Endothelial cell of umbilical vein (primary cell): ENCODE data around the gene HASPIN. TPM values are rescaled to one million over a fixed set of nuclear protein-coding genes. Genes with fewer than 3 reads are reported as not detected.

Source experiments
- BruUV-seq: library from RNA; stranded (reverse); fragments of 400-500 nt; replicated peaks from 2 replicates; lab custom pipeline; 2021; lab: Mats Ljungman, UMichigan
- CTCF ChIA-PET: fragments of 300-600, 350-600 bp; sonication (Branson Sonifier 250); formaldehyde crosslinking; loops from one replicate; lab custom pipeline; 2021; ENCODE audit warnings: antibody characterized with exemption, inconsistent platforms; lab: Charles Lee
- POLR2A ChIA-PET: fragments of 300-600, 350-600 bp; sonication (Branson Sonifier 250); formaldehyde crosslinking; loops from one replicate; lab custom pipeline; 2021; ENCODE audit warnings: antibody characterized with exemption, inconsistent platforms; lab: Charles Lee
- DNase-seq: peaks from one replicate; pipeline ENCODE4 v3.0.0-alpha.2; 2011; ENCODE audit warnings: low read depth, low spot score
- FAIRE-seq: peaks from 2 replicates; lab custom pipeline; 2011; peaks lifted over from hg19 to GRCh38; lab: Jason Lieb, UNC
- H2AFZ ChIP-seq: 2 replicates; pipeline ENCODE4 v1.6.0; 2012; ENCODE audit warnings: low read depth, low read length, control low read depth, inconsistent platforms
- H3K27ac ChIP-seq: 2 replicates; pipeline ENCODE4 v1.5.1; 2011; ENCODE audit warnings: low read depth, mild to moderate bottlenecking, control low read depth, low read length, moderate library complexity; ENCODE audit not compliant: insufficient read depth
- H3K27me3 ChIP-seq, 2 experiments: 2 replicates each; pipeline versions ENCODE4 v1.6.0 to v1.6.1; 2011; ENCODE audit warnings: low read length in 2 of 2, mixed read lengths in 1 of 2; ENCODE audit not compliant: control insufficient read depth in 2 of 2, insufficient read depth in 2 of 2
- H3K36me3 ChIP-seq, 2 experiments: 2 replicates in 1 of 2; 3 replicates in 1 of 2; pipeline ENCODE4 v1.5.1; 2011; ENCODE audit warnings: low read length in 2 of 2, mild to moderate bottlenecking in 1 of 2, moderate library complexity in 1 of 2; ENCODE audit not compliant: control insufficient read depth in 2 of 2, insufficient read depth in 2 of 2; ENCODE audit errors: extremely low read depth in 1 of 2
- H3K4me1 ChIP-seq: 3 replicates; pipeline ENCODE4 v1.5.1; 2011; ENCODE audit warnings: mild to moderate bottlenecking, low read length; ENCODE audit not compliant: control insufficient read depth, insufficient read depth; ENCODE audit errors: extremely low read depth
- H3K4me2 ChIP-seq: 2 replicates; pipeline ENCODE4 v1.6.1; 2011; ENCODE audit warnings: low read length, control low read depth, mixed read lengths; ENCODE audit not compliant: insufficient read depth
- H3K4me3 ChIP-seq, 3 experiments: fragments of 200-600 bp in 1 of 3; sonication (generic), shearing (Covaris generic) in 1 of 3; replicated peaks in 1 of 3; 2 replicates each; pipeline ENCODE4 v1.5.1; 2011 to 2016; ENCODE audit warnings: control low read depth in 3 of 3, low read length in 3 of 3, mild to moderate bottlenecking in 2 of 3, inconsistent platforms in 1 of 3, low read depth in 1 of 3, moderate library complexity in 1 of 3; ENCODE audit not compliant: insufficient read depth in 1 of 3
- H3K79me2 ChIP-seq: 2 replicates; pipeline ENCODE4 v1.6.0; 2012; ENCODE audit warnings: low read length, inconsistent platforms; ENCODE audit not compliant: control insufficient read depth, insufficient read depth
- H3K9ac ChIP-seq: replicated peaks from 2 replicates; pipeline ENCODE3; 2011; ENCODE audit warnings: low read length, control low read depth; ENCODE audit not compliant: insufficient read depth; ENCODE audit errors: extremely low read depth
- H3K9me1 ChIP-seq: replicated peaks from 3 replicates; pipeline ENCODE4 v1.6.0; 2011; ENCODE audit warnings: mild to moderate bottlenecking, low read length; ENCODE audit not compliant: control insufficient read depth, insufficient read depth; ENCODE audit errors: extremely low read depth
- H3K9me3 ChIP-seq: replicated peaks from 2 replicates; pipeline ENCODE4 v1.5.1; 2012; ENCODE audit warnings: low read length, inconsistent platforms; ENCODE audit not compliant: control insufficient read depth, insufficient read depth
- H4K20me1 ChIP-seq: replicated peaks from 2 replicates; pipeline ENCODE3; 2011; ENCODE audit warnings: mild to moderate bottlenecking, low read length; ENCODE audit not compliant: control insufficient read depth, insufficient read depth; ENCODE audit errors: extremely low read depth
- CTCF ChIP-seq, 2 donors: IDR thresholded peaks; 1 replicate in 1 of 2; 2 replicates in 1 of 2; pipeline ENCODE4 v1.5.1; 2011; ENCODE audit warnings: low read length in 2 of 2, mild to moderate bottlenecking in 2 of 2, moderate library complexity in 2 of 2, control low read depth in 1 of 2, inconsistent platforms in 1 of 2, low read depth in 1 of 2; ENCODE audit not compliant: insufficient read depth in 1 of 2; ENCODE audit errors: extremely low read depth in 1 of 2
- EZH2 ChIP-seq: IDR thresholded peaks from 2 replicates; pipeline ENCODE4 v1.6.1; 2012; ENCODE audit warnings: borderline replicate concordance, low read depth, mild to moderate bottlenecking, moderate library complexity, low read length, inconsistent platforms; ENCODE audit not compliant: severe bottlenecking
- FOS ChIP-seq: IDR thresholded peaks from 2 replicates; pipeline ENCODE4 v1.6.1; 2011; ENCODE audit warnings: mild to moderate bottlenecking, low read length, moderate library complexity, borderline replicate concordance; ENCODE audit not compliant: insufficient read depth
- GATA2 ChIP-seq: IDR thresholded peaks from 2 replicates; pipeline ENCODE4 v1.7.0; 2011; ENCODE audit warnings: low read depth, mild to moderate bottlenecking, moderate library complexity, mixed read lengths, low read length; ENCODE audit not compliant: insufficient read length, insufficient read depth
- JUN ChIP-seq: IDR thresholded peaks from 2 replicates; pipeline ENCODE4 v1.6.1; 2011; ENCODE audit warnings: borderline replicate concordance, low read depth; ENCODE audit not compliant: insufficient read length, insufficient read depth
- MAX ChIP-seq: IDR thresholded peaks from 2 replicates; pipeline ENCODE4 v1.6.1; 2011; ENCODE audit not compliant: insufficient read depth, insufficient read length
- MYC ChIP-seq: IDR thresholded peaks from one replicate; pipeline ENCODE4 v1.6.1; 2011; ENCODE audit warnings: mild to moderate bottlenecking, low read depth, low read length
- POLR2A ChIP-seq: IDR thresholded peaks from 2 replicates; pipeline ENCODE4 v1.6.1; 2012; ENCODE audit warnings: low read depth, mild to moderate bottlenecking, control low read depth, low read length
- POLR2AphosphoS5 ChIP-seq: IDR thresholded peaks from 2 replicates; pipeline ENCODE4 v1.6.1; 2012; ENCODE audit warnings: low read depth, mild to moderate bottlenecking, control low read depth, low read length, moderate library complexity; ENCODE audit not compliant: insufficient read depth
- dilution Hi-C: fragments of 300-500 bp; cut with MboI; formaldehyde crosslinking; loops from one replicate; pipeline ENCODE4 v1.15.0; 2019; ENCODE audit warnings: low sequenced_read_pairs; ENCODE audit not compliant: extremely low pct_ligation_motif_present
- intact Hi-C: fragments of 100-400 bp; cut with micrococcal nuclease; formaldehyde crosslinking; loops from one replicate; pipeline ENCODE4 v1.10.0; 2022
- polyA plus RNA-seq, 4 experiments: library from polyadenylated mRNA; depleted of rRNA in 3 of 4; stranded (reverse) in 3 of 4; unstranded in 1 of 4; fragments of >200 nt; gene quantifications; 2 replicates each; pipeline versions ENCODE4 v1.2.1 to v1.2.3, GENCODE V29; 2011 to 2012; ENCODE audit warnings: missing spikeins in 1 of 4
- total RNA-seq: library from RNA; stranded (reverse); gene quantifications from 2 replicates; pipeline ENCODE4 v1.2.3, GENCODE V29; 2021

The HASPIN gene
- total and polyA plus RNA-seq, 2 donors (not counting 3 experiments of a cell fraction or from before 2014, with no cell fraction given), result 2.7 to 13.2 TPM

DNA sequence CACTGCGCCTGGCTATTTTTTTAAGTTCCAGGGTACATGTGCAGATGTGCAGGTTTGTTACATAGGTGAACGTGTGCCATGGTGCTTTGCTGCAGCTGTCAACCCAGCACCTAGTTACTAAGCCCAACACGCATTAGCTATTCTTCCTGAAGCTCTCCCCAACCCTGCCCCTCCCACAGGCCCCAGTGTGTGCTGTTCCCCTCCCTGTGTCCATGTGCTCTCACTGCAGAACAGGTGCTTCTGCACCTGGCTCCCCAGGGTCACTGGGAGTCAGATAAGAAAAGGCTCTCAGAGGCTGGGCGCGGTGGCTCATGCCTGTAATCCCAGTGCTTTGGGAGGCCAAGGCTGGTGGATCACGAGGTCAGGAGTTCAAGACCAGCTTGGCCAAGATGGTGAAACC is 6.2 kb downstream of the HASPIN start:
- FAIRE-seq, result no peak
- Histone ChIP-seq H3K4me2 (no peak overlapping the region), H3K4me1 (peaks cover 3% of the 10 kb centered on the region), H3K27me3 (no peaks in the 10 kb centered on the region), H3K9me3 (no peaks in the 10 kb centered on the region), H4K20me1 (no peaks in the 10 kb centered on the region), H3K79me2 (peaks cover 23% of the 10 kb centered on the region), H3K36me3 (peaks cover 0 to 4% of the 10 kb centered on the region in 2 experiments), H3K9ac (no peak overlapping the region), H2AFZ (no peak overlapping the region), H3K4me3 (no peak overlapping the region), H3K9me1 (no peaks in the 10 kb centered on the region), H3K27ac (no peak overlapping the region)
- ChIA-PET POLR2A (no interaction called here), CTCF (interaction anchor here (5.0 kb wide), 1 partner anchor 8 kb away, joined by 34 read pairs; no protein-coding TSS in a partner anchor)
- no peak for DNase-seq
- no peak for TF ChIP-seq FOS
- no peak for TF ChIP-seq CTCF (IDR thresholded peaks at IDR 0.05; ENCODE audit: extremely low read depth in 1 of 2, insufficient read depth in 1 of 2, low read depth in 1 of 2, low read length in 2 of 2)
- no peak for TF ChIP-seq MAX
- TF ChIP-seq JUN, result no peak
- TF ChIP-seq POLR2A, result no peak
- TF ChIP-seq EZH2, result no peak
- TF ChIP-seq POLR2AphosphoS5, result no peak
- no peak for TF ChIP-seq MYC
- TF ChIP-seq GATA2, result no peak
- intact Hi-C loops (no loop called here), dilution Hi-C loops (no loop called here)
- BruUV-seq, result no TSS peak
